ENCODE results near the gene TMEM53.

- TF ChIP-seq CTCF (IDR thresholded peaks at IDR 0.05; ENCODE audit: control extremely low read depth in 1 of 3, insufficient read depth in 1 of 3, low read depth in 1 of 3, low read length in 3 of 3): no peak
- no peak for TF ChIP-seq BRCA1 (IDR thresholded peaks at IDR 0.05; ENCODE audit: low read depth, low read length)
Measured at GRCh38 chr1:44641126-44642102, 32.9 kb downstream of the TMEM53 start.

Measured in H1 (cell line).